ENCODE data around the gene CYYR1. TPM values are rescaled to one million over a fixed set of nuclear protein-coding genes. Genes with fewer than 3 reads are reported as not detected.

The CYYR1 gene
- total RNA-seq, 1 experiment from 2014 or later = 13.6 TPM

- H3K79me1 ChIP-seq (ENCODE audit: insufficient read depth, low read depth, low read length, poor library complexity, severe bottlenecking) = no peaks in the 10 kb centered on the region
- no peak overlapping the region for H3K4me3 Mint-ChIP-seq
- no peaks in the 10 kb centered on the region for H3K9me3 ChIP-seq (ENCODE audit: control insufficient read depth, low read depth, low read length)
- H3K27ac Mint-ChIP-seq = peak overlapping the region in 2 of 3 experiments; percentile 12 to 52; a peak in 3 of 7 replicates
- no peaks in the 10 kb centered on the region for H3K9me3 Mint-ChIP-seq
- no peak overlapping the region for H3K4me2 ChIP-seq (ENCODE audit: insufficient read depth, insufficient read length, low read length)
- H3K23ac ChIP-seq (ENCODE audit: insufficient read length, low read depth, low read length) = no peak overlapping the region
- no peak for DNase-seq
- H3K27me3 Mint-ChIP-seq (ENCODE audit: low read depth) = no peaks in the 10 kb centered on the region
- H2AFZ ChIP-seq (ENCODE audit: low read length) = no peak overlapping the region
- H4K8ac ChIP-seq (replicated peaks; ENCODE audit: insufficient read length, low read depth, low read length) = no peak overlapping the region
- no peak overlapping the region for H2BK5ac ChIP-seq (ENCODE audit: insufficient read length, low read length)
- no peaks in the 10 kb centered on the region for H3K27me3 ChIP-seq (ENCODE audit: insufficient read depth, low read length)
- no peak overlapping the region for H2BK20ac ChIP-seq (ENCODE audit: low read depth, low read length, poor library complexity, severe bottlenecking)
- no peak overlapping the region for H3K9ac ChIP-seq (ENCODE audit: extremely low read depth, insufficient read length, low read length)
- no peak overlapping the region for H3K56ac ChIP-seq (ENCODE audit: insufficient read length, low read depth, low read length)
- no peak overlapping the region for H3K27ac ChIP-seq (ENCODE audit: insufficient read length, low read depth, low read length)
- TF ChIP-seq CTCF (conservative IDR thresholded peaks at IDR 0.05) = no peak
- H4K20me1 ChIP-seq (ENCODE audit: control insufficient read depth, insufficient read depth, insufficient read length) = no peaks in the 10 kb centered on the region
- H3K18ac ChIP-seq (ENCODE audit: insufficient read length, low read depth, low read length) = no peak overlapping the region
- no peak overlapping the region for H2BK12ac ChIP-seq (ENCODE audit: insufficient read length, low read depth, low read length)
- H2AK5ac ChIP-seq (ENCODE audit: insufficient read length, low read length) = no peak overlapping the region
- no peak overlapping the region for H3K14ac ChIP-seq (ENCODE audit: insufficient read depth, low read length)
- peaks cover 2 to 5% (median 3%) of the 10 kb centered on the region in 3 experiments; a peak in 6 of 7 replicates for H3K36me3 Mint-ChIP-seq (ENCODE audit: insufficient read depth in 1 of 3, low read depth in 3 of 3)
- peaks cover 0 to 5% of the 10 kb centered on the region in 2 experiments; a peak in 1 of 4 replicates for H3K4me1 Mint-ChIP-seq
- no peak overlapping the region for H4K5ac ChIP-seq (ENCODE audit: insufficient read length, low read depth, low read length)
- WGBS (ENCODE audit: extremely low coverage, insufficient read length, low lambda C conversion rate) = no CpG with 5 or more reads among the region's 8 CpGs
- no peaks in the 10 kb centered on the region for H3K23me2 ChIP-seq (ENCODE audit: insufficient read length, low read depth, low read length, poor library complexity, severe bottlenecking)
- no peaks in the 10 kb centered on the region for H3K79me2 ChIP-seq (ENCODE audit: insufficient read depth, low read length)
- no peak overlapping the region for H2BK15ac ChIP-seq (ENCODE audit: low read depth, low read length)
- no peak overlapping the region for H2BK120ac ChIP-seq (ENCODE audit: low read depth, low read length, poor library complexity, severe bottlenecking)
- no peaks in the 10 kb centered on the region for H3K4me1 ChIP-seq (ENCODE audit: insufficient read depth, low read length)
- H4K91ac ChIP-seq (ENCODE audit: insufficient read length, low read depth, low read length) = no peak overlapping the region
- H3T11ph ChIP-seq (ENCODE audit: low read length) = no peak overlapping the region
- H3K4ac ChIP-seq (ENCODE audit: low read depth, low read length) = no peak overlapping the region
Measured at GRCh38 chr21:26546446-26547097, 26.5 kb downstream of the CYYR1 start.
